22Rv1 (cell line): Measurements from ENCODE around the gene SH3RF3.

Experiments used
- ZFX ChIP-seq: fragments of 450-650 bp; IDR thresholded peaks from 2 replicates; pipeline ENCODE4 v1.6.1; 2017; ENCODE audit warnings: antibody characterized with exemption, borderline replicate concordance
- TF ChIP-seq, protein P1 (sequence below): fragments of 450-650 bp; IDR thresholded peaks from 2 replicates; pipeline ENCODE4 v1.5.1; 2017; ENCODE audit warnings: mild to moderate bottlenecking

DNA sequence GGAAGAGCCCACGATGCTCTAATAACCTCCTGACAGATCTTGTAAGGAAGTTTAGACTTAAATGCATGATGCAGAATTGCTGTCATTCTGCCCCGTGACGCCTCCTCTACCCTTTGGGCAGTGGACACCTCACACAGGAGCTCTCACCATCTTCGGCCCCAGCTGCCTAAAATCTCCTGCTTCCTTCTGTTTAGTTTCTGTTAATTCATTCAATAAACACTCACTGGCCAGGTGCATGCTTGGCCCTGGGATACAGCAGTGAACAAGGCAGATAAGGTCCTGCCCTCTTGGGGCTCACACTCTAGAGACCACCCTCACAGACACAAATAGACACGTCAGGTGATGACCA lies 403.7 kb downstream of the SH3RF3 start:
- TF ChIP-seq, protein P1, sequence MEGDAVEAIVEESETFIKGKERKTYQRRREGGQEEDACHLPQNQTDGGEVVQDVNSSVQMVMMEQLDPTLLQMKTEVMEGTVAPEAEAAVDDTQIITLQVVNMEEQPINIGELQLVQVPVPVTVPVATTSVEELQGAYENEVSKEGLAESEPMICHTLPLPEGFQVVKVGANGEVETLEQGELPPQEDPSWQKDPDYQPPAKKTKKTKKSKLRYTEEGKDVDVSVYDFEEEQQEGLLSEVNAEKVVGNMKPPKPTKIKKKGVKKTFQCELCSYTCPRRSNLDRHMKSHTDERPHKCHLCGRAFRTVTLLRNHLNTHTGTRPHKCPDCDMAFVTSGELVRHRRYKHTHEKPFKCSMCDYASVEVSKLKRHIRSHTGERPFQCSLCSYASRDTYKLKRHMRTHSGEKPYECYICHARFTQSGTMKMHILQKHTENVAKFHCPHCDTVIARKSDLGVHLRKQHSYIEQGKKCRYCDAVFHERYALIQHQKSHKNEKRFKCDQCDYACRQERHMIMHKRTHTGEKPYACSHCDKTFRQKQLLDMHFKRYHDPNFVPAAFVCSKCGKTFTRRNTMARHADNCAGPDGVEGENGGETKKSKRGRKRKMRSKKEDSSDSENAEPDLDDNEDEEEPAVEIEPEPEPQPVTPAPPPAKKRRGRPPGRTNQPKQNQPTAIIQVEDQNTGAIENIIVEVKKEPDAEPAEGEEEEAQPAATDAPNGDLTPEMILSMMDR: no peak
- no peak for TF ChIP-seq ZFX
